ENCODE data around the gene RAPGEF5.

Gene RAPGEF5

GRCh38 chr7:22216832-22217475, 140.0 kb downstream of the RAPGEF5 start:
- DNase-seq (ENCODE audit: low spot score): no peak

- DNase-seq (ENCODE audit: low spot score): no peak
These were observed 140.6 kb downstream of the RAPGEF5 start for GRCh38 chr7:22216309-22216708.

DNA sequence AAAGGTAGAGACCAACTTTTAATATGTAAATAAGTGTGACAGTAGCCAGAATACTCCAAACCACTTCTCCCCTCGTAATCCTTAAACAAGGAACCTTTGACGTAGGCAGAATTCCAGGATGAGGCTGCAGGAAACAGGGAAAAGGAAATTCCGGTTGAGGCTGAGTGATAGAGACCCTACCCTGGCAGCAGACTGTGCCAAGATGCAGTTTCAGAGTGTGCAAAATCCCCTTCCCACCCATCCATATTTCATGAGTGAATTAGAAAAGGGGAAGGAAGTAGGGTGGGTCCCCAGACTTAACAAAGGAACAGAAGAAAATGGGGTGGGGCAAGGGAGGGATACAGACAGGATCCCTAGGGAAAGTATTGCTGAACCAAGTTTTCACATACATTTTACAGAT, 143.0 kb downstream of the RAPGEF5 start:
- no peak for DNase-seq (ENCODE audit: low spot score)

GRCh38 chr7:22213081-22213480, 143.9 kb downstream of the RAPGEF5 start:
- DNase-seq (ENCODE audit: low spot score): no peak

DNA sequence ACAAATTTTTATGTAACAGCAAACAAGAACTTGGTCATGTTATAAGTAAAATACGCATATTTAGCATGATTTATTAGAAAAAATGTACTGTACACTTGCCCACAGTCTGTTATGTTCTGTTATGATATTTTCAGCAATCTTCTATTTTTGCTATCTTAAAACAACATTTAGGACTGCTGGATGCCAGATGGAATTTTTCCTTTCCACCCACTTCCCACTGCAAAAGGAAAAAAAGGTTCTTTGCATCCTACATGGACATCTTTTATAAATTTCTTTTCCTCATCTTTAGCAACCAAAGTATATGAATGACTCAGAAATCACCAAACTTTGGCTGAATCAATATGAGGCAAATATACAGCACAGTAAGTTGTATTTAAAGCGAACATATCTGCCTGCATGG, 146.0 kb downstream of the RAPGEF5 start:
- DNase-seq (ENCODE audit: low spot score): no peak

GRCh38 chr7:22210355-22210754, 146.6 kb downstream of the RAPGEF5 start:
- no peak for DNase-seq (ENCODE audit: low spot score)

DNA sequence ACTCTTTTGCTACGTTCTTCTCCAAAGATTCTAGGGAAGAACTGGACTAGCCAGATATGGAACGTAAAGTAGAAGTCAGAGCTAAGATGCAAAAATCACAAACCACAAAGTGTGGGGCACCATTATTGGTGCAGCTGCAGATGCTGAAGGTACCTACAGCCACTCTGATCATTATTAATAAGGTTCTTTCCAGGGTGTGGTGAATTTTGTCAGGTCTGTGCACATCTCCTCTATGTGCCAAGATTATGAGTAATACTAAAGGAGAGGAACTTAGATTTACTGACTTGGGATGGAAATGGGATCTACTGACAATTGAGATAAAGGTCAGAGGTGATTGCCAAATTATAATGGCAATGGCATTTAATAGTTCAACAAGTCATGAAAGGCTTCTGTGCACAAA, 148.2 kb downstream of the RAPGEF5 start:
- DNase-seq (ENCODE audit: low spot score): no peak

DNA sequence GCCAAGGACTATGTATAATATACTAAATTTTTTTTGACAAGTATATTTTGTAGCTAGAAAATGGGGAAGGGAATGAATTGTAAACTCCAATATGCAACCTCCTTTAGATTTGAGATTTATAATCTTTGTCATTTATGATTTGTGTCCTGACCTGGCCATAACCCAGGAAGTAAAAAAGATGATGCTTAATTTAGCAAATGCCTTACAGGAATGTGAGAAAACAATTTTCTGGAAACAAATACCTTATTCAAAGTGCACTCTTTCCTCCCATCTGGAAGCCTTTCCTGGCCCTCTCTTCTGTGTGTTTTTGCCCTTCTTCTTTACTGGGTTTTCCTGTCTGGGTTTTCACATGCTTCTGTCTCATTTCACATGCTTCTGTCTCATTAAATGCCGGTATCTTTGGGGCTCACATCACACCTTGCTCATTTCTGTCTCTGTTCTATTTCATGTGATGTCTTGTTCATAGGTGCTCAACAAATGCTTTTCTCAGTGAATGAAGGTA, 149.2 kb downstream of the RAPGEF5 start:
- no peak for DNase-seq (ENCODE audit: low spot score)

GRCh38 chr7:22205631-22206030, 151.3 kb downstream of the RAPGEF5 start:
- no peak for DNase-seq (ENCODE audit: low spot score)

GRCh38 chr7:22204312-22204711, 152.6 kb downstream of the RAPGEF5 start:
- DNase-seq (ENCODE audit: low spot score): no peak

- DNase-seq (ENCODE audit: low spot score): no peak
These were observed 154.8 kb downstream of the RAPGEF5 start for GRCh38 chr7:22202141-22202540.

- no peak for DNase-seq (ENCODE audit: low spot score)
These were observed 155.6 kb downstream of the RAPGEF5 start for GRCh38 chr7:22201186-22201880.

DNA sequence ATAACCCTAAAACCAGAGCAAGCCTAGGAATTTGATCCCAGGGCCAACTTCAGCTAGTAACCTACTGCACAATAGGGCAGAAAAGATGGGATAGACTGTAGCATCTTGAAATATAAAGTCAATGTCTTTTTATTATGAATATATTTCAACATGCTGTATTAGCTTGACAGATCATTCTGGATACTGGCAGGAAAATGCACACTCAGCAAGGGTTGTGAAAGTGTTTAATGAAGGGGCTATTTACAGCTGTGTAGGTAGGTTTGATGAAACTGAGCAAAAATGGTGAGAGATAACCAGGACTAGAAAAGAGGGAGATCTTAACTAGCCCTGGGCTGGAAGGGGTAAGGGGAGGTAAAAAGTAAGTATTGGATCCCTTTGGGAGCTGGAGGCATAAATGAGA, 156.2 kb downstream of the RAPGEF5 start:
- no peak for DNase-seq (ENCODE audit: low spot score)

DNA sequence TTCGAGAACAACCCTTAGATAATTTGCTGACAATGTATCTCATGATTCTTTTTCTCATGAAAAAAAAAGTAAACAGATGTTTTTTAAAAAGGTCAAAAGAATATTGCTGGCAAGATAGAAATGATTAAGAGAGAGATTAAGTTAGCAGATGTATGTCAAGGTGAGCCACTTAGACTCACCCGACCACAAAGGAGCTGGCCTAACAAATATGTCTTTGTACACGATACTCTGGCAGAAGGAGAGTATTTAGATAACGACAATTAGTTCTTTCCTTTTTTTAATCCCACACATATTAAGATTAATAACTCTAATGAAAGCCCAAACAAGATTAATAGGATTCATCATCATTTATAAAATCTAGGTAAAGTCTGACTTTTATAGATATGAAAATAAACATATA, 156.7 kb downstream of the RAPGEF5 start:
- DNase-seq (ENCODE audit: low spot score): no peak

DNA sequence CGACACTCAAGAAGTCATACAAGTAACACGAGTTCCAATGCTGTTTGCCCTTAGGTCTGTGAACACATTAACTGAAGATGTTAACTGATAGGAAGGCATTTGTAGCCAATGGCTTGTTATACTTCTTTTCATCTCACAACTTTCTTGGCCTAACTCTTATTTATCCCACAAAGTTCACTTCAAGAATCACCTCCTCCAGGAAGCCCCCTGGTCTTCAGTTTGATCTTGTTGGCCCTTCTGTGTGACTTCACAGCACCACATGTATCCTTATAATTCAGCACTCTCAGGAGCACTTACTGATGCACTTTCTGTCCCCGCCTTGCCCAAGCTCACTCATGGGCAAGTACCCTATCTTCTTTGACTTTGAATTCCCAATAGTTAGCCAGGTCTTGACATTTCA, 159.6 kb downstream of the RAPGEF5 start:
- no peak for DNase-seq (ENCODE audit: low spot score)

- no peak for DNase-seq (ENCODE audit: low spot score)
These were observed 160.5 kb downstream of the RAPGEF5 start for GRCh38 chr7:22196429-22196828.

GRCh38 chr7:22195397-22196172, 161.4 kb downstream of the RAPGEF5 start:
- DNase-seq (ENCODE audit: low spot score): no peak

- peak; percentile 84 for DNase-seq (ENCODE audit: low spot score)
These were observed 162.2 kb downstream of the RAPGEF5 start for GRCh38 chr7:22194658-22195273.

DNA sequence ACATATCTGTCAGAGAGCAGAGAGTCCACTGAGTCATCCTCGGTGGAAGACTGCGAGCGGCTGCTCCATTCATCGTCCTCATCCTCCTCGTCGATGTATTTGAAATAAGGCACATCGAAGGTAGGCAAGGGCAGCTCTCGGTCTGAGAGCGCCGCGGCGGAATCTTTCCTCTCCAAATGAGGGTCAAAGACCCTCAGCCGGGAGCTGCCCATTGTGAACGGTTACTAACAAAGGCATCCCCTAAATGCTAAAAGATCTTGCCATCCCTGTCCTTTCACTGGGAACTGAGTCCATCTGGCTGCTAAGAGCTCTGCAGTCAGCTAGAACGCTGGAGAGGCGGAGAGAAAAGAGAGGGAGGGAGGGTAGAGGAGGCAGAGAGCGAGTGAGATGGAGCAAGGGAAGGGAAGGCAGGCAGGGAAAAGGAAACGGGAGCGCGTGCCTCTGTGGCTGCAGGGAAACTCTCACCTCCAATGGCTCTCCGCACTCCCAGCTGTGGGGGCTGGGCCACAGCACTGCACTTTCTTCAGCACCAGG, 163.4 kb downstream of the RAPGEF5 start:
- DNase-seq (ENCODE audit: low spot score): peak; percentile 92

DNA sequence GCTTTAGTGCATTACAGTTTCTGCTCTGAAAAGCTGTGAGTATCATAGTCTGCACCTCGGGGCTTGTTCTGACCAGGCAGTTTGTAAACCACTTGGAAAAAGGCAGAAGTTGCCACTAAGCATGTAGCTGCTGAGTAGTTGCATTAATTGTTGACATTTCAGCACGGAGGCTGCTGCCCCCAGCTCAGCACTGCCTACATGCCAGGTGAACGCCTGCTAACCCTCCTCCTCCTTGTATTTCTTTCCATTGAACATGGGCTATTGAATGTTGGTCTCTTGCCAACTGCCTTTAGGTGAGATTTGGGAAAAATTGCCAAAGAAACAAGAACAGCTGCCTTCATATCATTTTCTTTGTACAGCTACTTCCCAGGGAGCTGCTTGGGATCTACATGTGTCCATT, 164.2 kb downstream of the RAPGEF5 start:
- no peak for DNase-seq (ENCODE audit: low spot score)

- no peak for DNase-seq (ENCODE audit: low spot score)
These were observed 166.2 kb downstream of the RAPGEF5 start for GRCh38 chr7:22190736-22191135.

DNA sequence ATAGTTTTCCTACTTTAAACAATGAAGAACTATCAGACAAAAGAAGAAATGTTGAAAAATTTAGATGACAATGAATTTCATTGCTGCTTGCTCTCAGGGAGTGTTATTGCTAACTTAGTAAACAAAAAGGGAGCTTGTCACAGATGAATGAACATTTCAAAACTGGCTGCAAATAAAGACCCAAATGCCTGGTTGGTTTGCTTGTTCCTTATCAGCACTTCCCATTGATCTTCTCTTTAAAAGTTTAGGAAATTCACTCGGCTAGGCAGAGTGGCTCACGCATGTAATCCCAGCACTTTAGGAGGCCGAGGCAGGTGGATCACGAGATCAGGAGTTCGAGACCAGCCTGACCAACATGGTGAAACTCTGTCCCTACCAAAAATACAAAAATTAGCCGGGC, 167.2 kb downstream of the RAPGEF5 start:
- no peak for DNase-seq (ENCODE audit: low spot score)
